Measurements from ENCODE around the gene CREB5. TPM values are rescaled to one million over a fixed set of nuclear protein-coding genes. Genes with fewer than 3 reads are reported as not detected.

CREB5 gene
- total RNA-seq, 1 experiment from 2014 or later, result 2.1 TPM

DNA sequence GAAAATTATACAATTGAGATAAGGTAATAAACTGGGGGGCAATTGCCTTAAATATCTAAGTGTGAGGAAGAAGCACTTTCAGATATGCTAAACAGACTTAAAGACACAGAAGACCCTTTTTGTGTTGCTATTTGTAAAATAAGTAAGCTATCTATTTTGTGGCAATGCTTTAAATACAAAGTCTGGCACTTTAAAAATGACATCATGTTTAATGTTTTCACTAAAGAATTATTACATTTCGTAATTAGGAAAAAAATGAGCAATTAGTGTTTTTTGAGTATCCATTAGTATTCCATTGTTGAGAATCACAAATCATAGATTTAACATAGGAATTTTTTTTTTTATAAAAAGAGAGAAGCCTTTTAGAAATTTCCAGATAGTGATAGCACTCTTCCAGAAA lies 2.1 kb downstream of the CREB5 start:
- H3K9me2 ChIP-seq (ENCODE audit: insufficient read depth), result peaks cover 5% of the 10 kb centered on the region; the same call in 1 of the 2 replicates
- H3K27ac ChIP-seq, result no peak overlapping the region
- H3K36me3 ChIP-seq (ENCODE audit: low read depth), result no peaks in the 10 kb centered on the region
- no peak overlapping the region for H3K4me3 ChIP-seq
- no peaks in the 10 kb centered on the region for H3K79me2 ChIP-seq (ENCODE audit: low read depth)
- POLR2A ChIA-PET (ENCODE audit: unreplicated experiment), result no interaction called here
- no peak for DNase-seq
- CTCF ChIA-PET, result no interaction called here
- no peak overlapping the region for H2AFZ ChIP-seq
- intact Hi-C loops (cut with micrococcal nuclease; ENCODE audit: unreplicated experiment), result no loop called here
- BruUV-seq (replicated peaks), result no TSS peak
- H3K27me3 ChIP-seq (ENCODE audit: insufficient read depth, low read depth), result no peaks in the 10 kb centered on the region
- H3K9me3 ChIP-seq (ENCODE audit: insufficient read depth, low read depth), result no peaks in the 10 kb centered on the region
- no peaks in the 10 kb centered on the region for H3K4me1 ChIP-seq (replicated peaks; ENCODE audit: insufficient read depth)
- H3F3A ChIP-seq (ENCODE audit: insufficient read depth, low read depth), result peaks cover under 1% of the 10 kb centered on the region
- TF ChIP-seq, protein P1, sequence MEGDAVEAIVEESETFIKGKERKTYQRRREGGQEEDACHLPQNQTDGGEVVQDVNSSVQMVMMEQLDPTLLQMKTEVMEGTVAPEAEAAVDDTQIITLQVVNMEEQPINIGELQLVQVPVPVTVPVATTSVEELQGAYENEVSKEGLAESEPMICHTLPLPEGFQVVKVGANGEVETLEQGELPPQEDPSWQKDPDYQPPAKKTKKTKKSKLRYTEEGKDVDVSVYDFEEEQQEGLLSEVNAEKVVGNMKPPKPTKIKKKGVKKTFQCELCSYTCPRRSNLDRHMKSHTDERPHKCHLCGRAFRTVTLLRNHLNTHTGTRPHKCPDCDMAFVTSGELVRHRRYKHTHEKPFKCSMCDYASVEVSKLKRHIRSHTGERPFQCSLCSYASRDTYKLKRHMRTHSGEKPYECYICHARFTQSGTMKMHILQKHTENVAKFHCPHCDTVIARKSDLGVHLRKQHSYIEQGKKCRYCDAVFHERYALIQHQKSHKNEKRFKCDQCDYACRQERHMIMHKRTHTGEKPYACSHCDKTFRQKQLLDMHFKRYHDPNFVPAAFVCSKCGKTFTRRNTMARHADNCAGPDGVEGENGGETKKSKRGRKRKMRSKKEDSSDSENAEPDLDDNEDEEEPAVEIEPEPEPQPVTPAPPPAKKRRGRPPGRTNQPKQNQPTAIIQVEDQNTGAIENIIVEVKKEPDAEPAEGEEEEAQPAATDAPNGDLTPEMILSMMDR (conservative IDR thresholded peaks at IDR 0.05), result no peak
- TF ChIP-seq EZH2 (IDR thresholded peaks at IDR 0.05; ENCODE audit: low read depth), result no peak
- H3K4me2 ChIP-seq, result no peak overlapping the region
- no peaks in the 10 kb centered on the region for H4K20me1 ChIP-seq (ENCODE audit: insufficient read depth)

DNA sequence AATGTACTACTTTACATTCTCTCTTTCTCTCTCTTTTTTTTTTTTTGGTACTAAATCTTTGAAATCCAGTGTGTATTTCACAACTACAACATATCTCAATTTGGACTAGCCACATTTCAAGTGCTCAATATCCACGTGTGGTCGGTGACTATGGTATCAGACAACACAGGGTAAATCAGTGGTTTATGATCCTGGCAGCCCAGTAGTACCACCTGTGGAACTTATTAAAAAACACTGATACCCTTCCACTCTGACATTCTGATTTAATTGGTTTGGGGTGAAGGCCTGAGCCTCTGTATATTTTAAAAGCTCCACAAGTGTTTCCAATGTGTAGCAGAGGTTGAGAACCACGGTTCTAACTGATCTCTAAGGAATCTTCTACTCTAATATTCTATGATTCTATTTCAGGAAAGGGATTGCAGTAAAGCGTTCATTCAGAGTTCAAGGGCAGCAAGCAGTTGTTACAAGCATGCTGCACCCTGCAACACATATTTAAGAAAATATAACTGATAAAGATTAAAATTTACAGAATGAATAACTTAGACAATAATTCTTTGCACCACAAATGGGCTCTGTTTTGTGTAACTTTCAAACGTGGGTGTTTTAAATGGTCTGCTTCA lies 5.1 kb downstream of the CREB5 start:
- CTCF ChIA-PET, result no interaction called here
- TF ChIP-seq, protein P1 (conservative IDR thresholded peaks at IDR 0.05), result no peak
- no peak for TF ChIP-seq EZH2 (IDR thresholded peaks at IDR 0.05; ENCODE audit: low read depth)
- H3K9me2 ChIP-seq (ENCODE audit: insufficient read depth), result peaks cover 5% of the 10 kb centered on the region; the same call in 1 of the 2 replicates
- H3K27me3 ChIP-seq (ENCODE audit: insufficient read depth, low read depth), result no peaks in the 10 kb centered on the region
- no TSS peak for BruUV-seq (replicated peaks)
- no peaks in the 10 kb centered on the region for H4K20me1 ChIP-seq (ENCODE audit: insufficient read depth)
- H2AFZ ChIP-seq, result no peak overlapping the region
- POLR2A ChIA-PET (ENCODE audit: unreplicated experiment), result no interaction called here
- H3F3A ChIP-seq (ENCODE audit: insufficient read depth, low read depth), result no peaks in the 10 kb centered on the region; the same call in 1 of the 2 replicates
- H3K36me3 ChIP-seq (ENCODE audit: low read depth), result no peaks in the 10 kb centered on the region
- H3K9me3 ChIP-seq (ENCODE audit: insufficient read depth, low read depth), result no peaks in the 10 kb centered on the region
- intact Hi-C loops (cut with micrococcal nuclease; ENCODE audit: unreplicated experiment), result no loop called here
- no peaks in the 10 kb centered on the region for H3K79me2 ChIP-seq (ENCODE audit: low read depth)
- no peaks in the 10 kb centered on the region for H3K4me1 ChIP-seq (replicated peaks; ENCODE audit: insufficient read depth)
- no peak for DNase-seq
- no peak overlapping the region for H3K4me2 ChIP-seq
- no peak overlapping the region for H3K27ac ChIP-seq
- no peak overlapping the region for H3K4me3 ChIP-seq

DNA sequence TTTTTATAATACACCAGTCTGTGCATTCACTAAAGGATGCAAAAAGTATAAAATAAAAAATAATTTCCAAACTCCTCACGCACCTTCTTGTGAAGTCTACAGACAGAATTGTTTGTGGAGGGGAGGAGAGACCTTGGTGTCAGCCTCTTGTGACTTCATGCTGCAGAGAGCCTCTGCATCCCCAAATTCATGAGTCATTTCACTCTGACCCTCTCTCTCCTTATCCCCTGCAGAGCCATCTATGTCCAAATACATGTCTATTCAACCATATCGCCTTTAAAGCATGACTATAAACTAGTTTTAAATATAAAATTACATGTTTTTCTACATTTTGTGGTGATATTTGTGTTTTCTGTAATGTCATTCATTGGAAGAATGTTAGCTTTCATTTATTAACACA lies 6.0 kb downstream of the CREB5 start:
- no peaks in the 10 kb centered on the region for H4K20me1 ChIP-seq (ENCODE audit: insufficient read depth)
- no peaks in the 10 kb centered on the region for H3K79me2 ChIP-seq (ENCODE audit: low read depth)
- no TSS peak for BruUV-seq (replicated peaks)
- intact Hi-C loops (cut with micrococcal nuclease; ENCODE audit: unreplicated experiment), result no loop called here
- no peak overlapping the region for H2AFZ ChIP-seq
- TF ChIP-seq, protein P1 (conservative IDR thresholded peaks at IDR 0.05), result no peak
- TF ChIP-seq EZH2 (IDR thresholded peaks at IDR 0.05; ENCODE audit: low read depth), result no peak
- no peaks in the 10 kb centered on the region for H3K36me3 ChIP-seq (ENCODE audit: low read depth)
- H3K4me1 ChIP-seq (replicated peaks; ENCODE audit: insufficient read depth), result no peaks in the 10 kb centered on the region
- CTCF ChIA-PET, result no interaction called here
- no peak for DNase-seq
- peaks cover 5% of the 10 kb centered on the region; the same call in 1 of the 2 replicates for H3K9me2 ChIP-seq (ENCODE audit: insufficient read depth)
- no peak overlapping the region for H3K4me2 ChIP-seq
- POLR2A ChIA-PET (ENCODE audit: unreplicated experiment), result no interaction called here
- H3K4me3 ChIP-seq, result no peak overlapping the region
- H3K27me3 ChIP-seq (ENCODE audit: insufficient read depth, low read depth), result no peaks in the 10 kb centered on the region
- H3K9me3 ChIP-seq (ENCODE audit: insufficient read depth, low read depth), result no peaks in the 10 kb centered on the region
- no peaks in the 10 kb centered on the region; the same call in 1 of the 2 replicates for H3F3A ChIP-seq (ENCODE audit: insufficient read depth, low read depth)
- no peak overlapping the region for H3K27ac ChIP-seq
